GM12878 (cell line): ENCODE measurements around the gene OR52N2. TPM values are rescaled to one million over a fixed set of nuclear protein-coding genes. Genes with fewer than 3 reads are reported as not detected.

Experiments used
- ATAC-seq: fragments of 200-7000 bp; cut with Tn5 transposase; 3 replicates; pipeline ENCODE4 v1.9.1; 2020; ENCODE audit warnings: mild to moderate bottlenecking, moderate library complexity
- BruUV-seq: library from RNA; stranded (reverse); fragments of 400-500 nt; replicated peaks from 2 replicates; lab custom pipeline; 2021; lab: Mats Ljungman, UMichigan
- CTCF ChIA-PET: fragments of 300-600 bp; sonication (Branson Sonifier 250); formaldehyde crosslinking; extraction: SDS; loops from one replicate; lab custom pipeline; 2021; ENCODE audit warnings: inconsistent platforms; lab: Yijun Ruan, JAX
- POLR2A ChIA-PET: fragments of 350-600 bp; formaldehyde crosslinking; extraction: SDS; loops from one replicate; lab custom pipeline; 2021; ENCODE audit warnings: inconsistent platforms; lab: Charles Lee
- RAD21 ChIA-PET: fragments of 300-600 bp; sonication (Branson Sonifier 250); formaldehyde crosslinking; loops from one replicate; lab custom pipeline; 2023; ENCODE audit warnings: antibody characterized with exemption; ENCODE audit not compliant: unreplicated experiment; lab: Charles Lee
- SMC1A ChIA-PET: fragments of 300-600 bp; sonication (Branson Sonifier 250); formaldehyde crosslinking; loops from one replicate; lab custom pipeline; 2023; ENCODE audit not compliant: unreplicated experiment, uncharacterized antibody; lab: Charles Lee
- DNase-seq: peaks from one replicate; pipeline ENCODE4 v3.0.0-alpha.2; 2011; ENCODE audit warnings: low read depth, low spot score
- FAIRE-seq: peaks from 3 replicates; lab custom pipeline; 2011; peaks lifted over from hg19 to GRCh38; lab: Jason Lieb, UNC
- H2AFZ ChIP-seq: 2 replicates; pipeline ENCODE4 v1.6.0; 2011; ENCODE audit warnings: low read depth, low read length, control low read depth; ENCODE audit not compliant: control insufficient read depth
- H3K27ac ChIP-seq: 2 replicates; pipeline ENCODE4 v1.5.1; 2011; ENCODE audit warnings: control low read depth; ENCODE audit not compliant: control insufficient read depth, insufficient read depth
- H3K27me3 ChIP-seq, 2 experiments: replicated peaks in 1 of 2; 2 replicates each; pipeline versions ENCODE4 v1.6.0 to v1.6.1; 2011; ENCODE audit warnings: low read length in 1 of 2; ENCODE audit not compliant: control insufficient read depth in 2 of 2, insufficient read depth in 2 of 2
- H3K36me3 ChIP-seq, 2 experiments: 2 replicates each; pipeline ENCODE4 v1.5.1; 2011; ENCODE audit warnings: low read length in 1 of 2; ENCODE audit not compliant: control insufficient read depth in 2 of 2, insufficient read depth in 2 of 2
- H3K4me1 ChIP-seq: 2 replicates; pipeline ENCODE4 v1.6.1; 2011; ENCODE audit warnings: mild to moderate bottlenecking, low read length, moderate library complexity, mixed read lengths; ENCODE audit not compliant: control insufficient read depth, insufficient read depth
- H3K4me2 ChIP-seq: 2 replicates; pipeline ENCODE4 v1.6.0; 2011; ENCODE audit warnings: control low read depth; ENCODE audit not compliant: control insufficient read depth, insufficient read depth
- H3K4me3 ChIP-seq: fragments of 200-600 bp; sonication (generic); 2 replicates; pipeline ENCODE4 v1.5.1; 2016
- H3K79me2 ChIP-seq: 2 replicates; pipeline ENCODE4 v1.6.0; 2011; ENCODE audit warnings: low read length; ENCODE audit not compliant: control insufficient read depth, insufficient read depth
- H3K9ac ChIP-seq: 2 replicates; pipeline ENCODE4 v1.8.0; 2011; ENCODE audit warnings: low read length, control low read depth, mixed read lengths; ENCODE audit not compliant: control insufficient read depth, insufficient read depth
- H3K9me3 ChIP-seq: replicated peaks from 3 replicates; pipeline ENCODE4 v1.5.1; 2011; ENCODE audit warnings: mild to moderate bottlenecking, low read length; ENCODE audit not compliant: control insufficient read depth, insufficient read depth
- H4K20me1 ChIP-seq: 2 replicates; pipeline ENCODE4 v1.6.0; 2011; ENCODE audit not compliant: control insufficient read depth, insufficient read depth
- BMI1 ChIP-seq: fragments of 450-650 bp; IDR thresholded peaks from 2 replicates; pipeline ENCODE4 v1.6.1; 2016; ENCODE audit warnings: mild to moderate bottlenecking, moderate library complexity, borderline replicate concordance
- CBFB ChIP-seq: IDR thresholded peaks from 2 replicates; pipeline ENCODE4 v1.6.1; 2016; ENCODE audit warnings: antibody characterized with exemption, low read depth
- CEBPZ ChIP-seq: fragments of 150-350 bp; IDR thresholded peaks from 2 replicates; pipeline ENCODE4 v1.6.1; 2016; ENCODE audit warnings: low read depth, low read length
- CREM ChIP-seq: IDR thresholded peaks from 2 replicates; pipeline ENCODE4 v1.6.1; 2014; ENCODE audit warnings: antibody characterized with exemption, low read depth
- FOS ChIP-seq: IDR thresholded peaks from 3 replicates; pipeline ENCODE4 v1.6.1; 2011; ENCODE audit warnings: borderline replicate concordance; ENCODE audit not compliant: insufficient read length; ENCODE audit errors: extremely low read depth
- IKZF2 ChIP-seq, 2 experiments: fragments of 450-650 bp; IDR thresholded peaks; 2 replicates each; pipeline ENCODE4 v1.6.1; 2017; ENCODE audit warnings: mild to moderate bottlenecking in 2 of 2, moderate library complexity in 2 of 2
- NKRF ChIP-seq: fragments of 450-650 bp; conservative IDR thresholded peaks from 2 replicates; pipeline ENCODE4 v1.6.1; 2017; ENCODE audit warnings: mild to moderate bottlenecking, moderate library complexity
- PML ChIP-seq: IDR thresholded peaks from 2 replicates; pipeline ENCODE4 v1.6.1; 2012; ENCODE audit warnings: low read length, inconsistent platforms
- SMAD5 ChIP-seq: IDR thresholded peaks from 2 replicates; pipeline ENCODE4 v1.6.1; 2016; ENCODE audit warnings: antibody characterized with exemption, low read depth
- ZBTB4 ChIP-seq: fragments of 450-650 bp; formaldehyde crosslinking; IDR thresholded peaks from 2 replicates; pipeline ENCODE4 v1.4.0; 2022; ENCODE audit warnings: mild to moderate bottlenecking, moderate library complexity
- ZNF207 ChIP-seq: fragments of 450-650 bp; IDR thresholded peaks from 2 replicates; pipeline ENCODE4 v1.6.1; 2014; ENCODE audit warnings: antibody characterized with exemption, mild to moderate bottlenecking, borderline replicate concordance
- ZNF622 ChIP-seq: fragments of 450-650 bp; IDR thresholded peaks from 2 replicates; pipeline ENCODE4 v1.6.1; 2017; ENCODE audit warnings: mild to moderate bottlenecking, inconsistent platforms
- WGBS: methylation state at CpG from one replicate; pipeline ENCODE4 v1.1.6; 2016; ENCODE audit warnings: low lambda C conversion rate; ENCODE audit not compliant: insufficient replicate concordance, insufficient coverage; ENCODE audit errors: missing lambda C conversion rate; 5-methylcytosine and 5-hydroxymethylcytosine counted together
- in situ Hi-C: fragments of 300-500 bp; cut with MboI; formaldehyde crosslinking; loops from 9 replicates; pipeline ENCODE4 v1.14.3; 2018; ENCODE audit warnings: mixed read lengths
- intact Hi-C: fragments of 100-400 bp; cut with micrococcal nuclease; formaldehyde crosslinking; loops from one replicate; pipeline ENCODE4 v1.14.2; 2022; ENCODE audit not compliant: unreplicated experiment
- polyA plus RNA-seq, 11 experiments: library from polyadenylated mRNA; depleted of rRNA in 4 of 11; unstranded in 6 of 11; stranded (reverse) in 5 of 11; fragments of >200 nt; fragmentation: Nextera tagmentation in 4 of 11; fragmentation: Illumina TruSeq in 1 of 11; extraction: Ambion mirVana in 4 of 11; extraction: Trizol in 1 of 11; gene quantifications; 1 replicate in 1 of 11; 2 replicates in 10 of 11; pipeline versions ENCODE4 v1.2.1 to v1.2.3, GENCODE V29; 2011 to 2016; ENCODE audit warnings: inconsistent platforms in 2 of 11, missing spikeins in 2 of 11, low read depth in 1 of 11
- total RNA-seq, 4 experiments: library from RNA; depleted of rRNA in 3 of 4; stranded (reverse); fragments of >200 nt in 3 of 4; fragmentation: Illumina TruSeq in 1 of 4; extraction: Trizol in 1 of 4; gene quantifications; 2 replicates each; pipeline versions ENCODE4 v1.2.1 to v1.2.3, GENCODE V29; 2013 to 2021
- TF ChIP-seq, protein P1 (sequence below): IDR thresholded peaks from 2 replicates; pipeline ENCODE4 v1.6.1; 2012; ENCODE audit warnings: low read depth, low read length, improper control_type of control experiment
- TF ChIP-seq, protein P2 (sequence below): IDR thresholded peaks from 2 replicates; pipeline ENCODE4 v1.6.1; 2011; ENCODE audit warnings: borderline replicate concordance, low read depth, mild to moderate bottlenecking, moderate library complexity, low read length; ENCODE audit not compliant: insufficient read depth, poor library complexity, severe bottlenecking

OR52N2 gene
- total and polyA plus RNA-seq, 10 of the 15 experiments (the other 5 are each of a cell fraction or from before 2014, with no cell fraction given), result 0.06 to 0.42 (median 0.24) TPM; not detected in 5

DNA sequence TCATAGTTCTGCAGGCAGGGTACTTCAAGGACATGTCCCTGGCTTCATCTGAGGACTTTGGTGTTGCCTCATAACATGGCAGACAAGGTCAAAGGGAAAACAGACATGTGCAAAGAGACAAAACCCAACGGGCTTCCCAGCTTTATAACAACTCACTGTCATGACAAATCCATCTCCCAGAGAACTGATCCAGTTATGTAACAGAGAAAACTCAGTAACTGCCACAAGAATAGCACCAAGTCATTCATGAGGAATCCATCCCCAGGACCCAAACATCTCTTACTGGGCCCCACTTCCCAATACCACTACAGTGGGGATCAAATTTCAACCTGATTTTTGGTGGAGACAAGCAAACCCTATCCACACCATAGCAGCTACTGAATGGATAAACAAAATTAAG is 41.7 kb upstream of the OR52N2 start:
- Histone ChIP-seq H3K79me2 (no peaks in the 10 kb centered on the region), H3K4me2 (no peak overlapping the region), H3K36me3 (no peaks in the 10 kb centered on the region), H3K4me3 (no peak overlapping the region), H3K4me1 (no peaks in the 10 kb centered on the region), H4K20me1 (no peaks in the 10 kb centered on the region), H3K9me3 (no peaks in the 10 kb centered on the region), H3K9ac (no peak overlapping the region), H3K27me3 (no peaks in the 10 kb centered on the region), H3K27ac (no peak overlapping the region), H2AFZ (no peak overlapping the region)
- ChIA-PET RAD21 (no interaction called here), POLR2A (no interaction called here), SMC1A (interaction anchor here (1.0 kb wide), 1 partner anchor 156 kb away, joined by 3 read pairs; no protein-coding TSS in a partner anchor), CTCF (no interaction called here)
- intact Hi-C loops (no loop called here), in situ Hi-C loops (no loop called here)
- DNase-seq (no peak), ATAC-seq (no peak), FAIRE-seq (no peak)
- WGBS, result 0% methylated on average over 1 of the region's 1 CpG
- no TSS peak for BruUV-seq
- TF ChIP-seq PML (no peak), FOS (no peak), NKRF (no peak), CREM (no peak), CBFB (no peak), ZNF622 (no peak), BMI1 (no peak), ZBTB4 (CRISPR knock-in tag) (no peak), ZNF207 (no peak), CEBPZ (no peak), SMAD5 (no peak), IKZF2 (IDR thresholded peaks at IDR 0.05) (no peak)
- TF ChIP-seq, protein P1, sequence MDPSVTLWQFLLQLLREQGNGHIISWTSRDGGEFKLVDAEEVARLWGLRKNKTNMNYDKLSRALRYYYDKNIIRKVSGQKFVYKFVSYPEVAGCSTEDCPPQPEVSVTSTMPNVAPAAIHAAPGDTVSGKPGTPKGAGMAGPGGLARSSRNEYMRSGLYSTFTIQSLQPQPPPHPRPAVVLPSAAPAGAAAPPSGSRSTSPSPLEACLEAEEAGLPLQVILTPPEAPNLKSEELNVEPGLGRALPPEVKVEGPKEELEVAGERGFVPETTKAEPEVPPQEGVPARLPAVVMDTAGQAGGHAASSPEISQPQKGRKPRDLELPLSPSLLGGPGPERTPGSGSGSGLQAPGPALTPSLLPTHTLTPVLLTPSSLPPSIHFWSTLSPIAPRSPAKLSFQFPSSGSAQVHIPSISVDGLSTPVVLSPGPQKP, result no peak
- TF ChIP-seq, protein P2, sequence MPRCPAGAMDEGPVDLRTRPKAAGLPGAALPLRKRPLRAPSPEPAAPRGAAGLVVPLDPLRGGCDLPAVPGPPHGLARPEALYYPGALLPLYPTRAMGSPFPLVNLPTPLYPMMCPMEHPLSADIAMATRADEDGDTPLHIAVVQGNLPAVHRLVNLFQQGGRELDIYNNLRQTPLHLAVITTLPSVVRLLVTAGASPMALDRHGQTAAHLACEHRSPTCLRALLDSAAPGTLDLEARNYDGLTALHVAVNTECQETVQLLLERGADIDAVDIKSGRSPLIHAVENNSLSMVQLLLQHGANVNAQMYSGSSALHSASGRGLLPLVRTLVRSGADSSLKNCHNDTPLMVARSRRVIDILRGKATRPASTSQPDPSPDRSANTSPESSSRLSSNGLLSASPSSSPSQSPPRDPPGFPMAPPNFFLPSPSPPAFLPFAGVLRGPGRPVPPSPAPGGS, result no peak
